Thyroid gland (tissue), 4 donors: ENCODE data around the gene MYO9B. TPM values are rescaled to one million over a fixed set of nuclear protein-coding genes. Genes with fewer than 3 reads are reported as not detected.

ENCODE experiments used
- DNase-seq, 2 donors: peaks; one replicate each; pipeline ENCODE4 v3.0.0-alpha.2; 2019
- H3K27ac ChIP-seq, 3 donors: fragments of 200-600 bp; sonication (generic); 1 replicate in 2 of 3; 2 replicates in 1 of 3; pipeline ENCODE4 v1.5.1; 2016 to 2019; ENCODE audit warnings: mild to moderate bottlenecking in 1 of 3, moderate library complexity in 1 of 3
- H3K27me3 ChIP-seq: fragments of 200-600 bp; sonication (generic); one replicate; pipeline ENCODE4 v1.5.1; 2019
- H3K36me3 ChIP-seq, 2 donors: fragments of 200-600 bp; sonication (generic); one replicate each; pipeline ENCODE4 v1.5.1; 2016 to 2019
- H3K4me1 ChIP-seq, 2 donors: fragments of 200-600 bp; sonication (generic); one replicate each; pipeline ENCODE4 v1.5.1; 2017 to 2019
- H3K4me3 ChIP-seq, 3 donors: fragments of 200-600 bp; sonication (generic); replicated peaks in 1 of 3; 1 replicate in 2 of 3; 2 replicates in 1 of 3; pipeline ENCODE4 v1.5.1; 2016; ENCODE audit warnings: mild to moderate bottlenecking in 1 of 3
- H3K9me3 ChIP-seq: fragments of 200-600 bp; sonication (generic); one replicate; pipeline ENCODE4 v1.5.1; 2017
- POLR2A ChIP-seq, 2 donors: fragments of 450-650 bp; IDR thresholded peaks; one replicate each; pipeline ENCODE4 v1.6.1; 2017; ENCODE audit warnings: antibody characterized with exemption in 2 of 2, mild to moderate bottlenecking in 2 of 2, moderate library complexity in 1 of 2
- WGBS, 2 donors: methylation state at CpG; one replicate each; pipeline ENCODE4 v1.1.5; 2017; 5-methylcytosine and 5-hydroxymethylcytosine counted together
- intact Hi-C: fragments of 100-400 bp; cut with DNase I; formaldehyde crosslinking; loops from one replicate; pipeline ENCODE4 v1.15.1; 2023
- total RNA-seq, 4 donors: library from RNA; depleted of rRNA; stranded (reverse); fragments of >200 nt; gene quantifications; one replicate each; pipeline ENCODE4 v1.2.3, GENCODE V29; 2016
- TF ChIP-seq, protein P1 (sequence below), 6 experiments: fragments of 200-600 bp in 3 of 6; fragments of 450-650 bp in 3 of 6; sonication (generic) in 3 of 6; IDR thresholded peaks; one replicate each; pipeline ENCODE4 v1.5.1; 2016 to 2019; ENCODE audit warnings: antibody characterized with exemption in 6 of 6, mild to moderate bottlenecking in 2 of 6, inconsistent platforms in 1 of 6, moderate library complexity in 1 of 6

Gene MYO9B
- total RNA-seq, 4 donors from 2014 or later, result 33.7 to 52.9 (median 44.6) TPM

- no peak for TF ChIP-seq POLR2A (IDR thresholded peaks at IDR 0.05)
- TF ChIP-seq, protein P1, sequence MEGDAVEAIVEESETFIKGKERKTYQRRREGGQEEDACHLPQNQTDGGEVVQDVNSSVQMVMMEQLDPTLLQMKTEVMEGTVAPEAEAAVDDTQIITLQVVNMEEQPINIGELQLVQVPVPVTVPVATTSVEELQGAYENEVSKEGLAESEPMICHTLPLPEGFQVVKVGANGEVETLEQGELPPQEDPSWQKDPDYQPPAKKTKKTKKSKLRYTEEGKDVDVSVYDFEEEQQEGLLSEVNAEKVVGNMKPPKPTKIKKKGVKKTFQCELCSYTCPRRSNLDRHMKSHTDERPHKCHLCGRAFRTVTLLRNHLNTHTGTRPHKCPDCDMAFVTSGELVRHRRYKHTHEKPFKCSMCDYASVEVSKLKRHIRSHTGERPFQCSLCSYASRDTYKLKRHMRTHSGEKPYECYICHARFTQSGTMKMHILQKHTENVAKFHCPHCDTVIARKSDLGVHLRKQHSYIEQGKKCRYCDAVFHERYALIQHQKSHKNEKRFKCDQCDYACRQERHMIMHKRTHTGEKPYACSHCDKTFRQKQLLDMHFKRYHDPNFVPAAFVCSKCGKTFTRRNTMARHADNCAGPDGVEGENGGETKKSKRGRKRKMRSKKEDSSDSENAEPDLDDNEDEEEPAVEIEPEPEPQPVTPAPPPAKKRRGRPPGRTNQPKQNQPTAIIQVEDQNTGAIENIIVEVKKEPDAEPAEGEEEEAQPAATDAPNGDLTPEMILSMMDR (IDR thresholded peaks at IDR 0.05), result no peak
- H3K4me3 ChIP-seq, result no peak overlapping the region
- no peaks in the 10 kb centered on the region for H3K9me3 ChIP-seq
- WGBS, 2 donors, result 95 to 98% methylated on average over 9 of the region's 9 CpGs
- no peak for DNase-seq
- no peaks in the 10 kb centered on the region for H3K27me3 ChIP-seq
- intact Hi-C loops, result no loop called here
- no peak overlapping the region for H3K27ac ChIP-seq
- peaks cover 0 to 13% of the 10 kb centered on the region in 2 donors for H3K4me1 ChIP-seq
- no peaks in the 10 kb centered on the region for H3K36me3 ChIP-seq
Measured at GRCh38 chr19:17109300-17109699, 33.7 kb downstream of the MYO9B start.

DNA sequence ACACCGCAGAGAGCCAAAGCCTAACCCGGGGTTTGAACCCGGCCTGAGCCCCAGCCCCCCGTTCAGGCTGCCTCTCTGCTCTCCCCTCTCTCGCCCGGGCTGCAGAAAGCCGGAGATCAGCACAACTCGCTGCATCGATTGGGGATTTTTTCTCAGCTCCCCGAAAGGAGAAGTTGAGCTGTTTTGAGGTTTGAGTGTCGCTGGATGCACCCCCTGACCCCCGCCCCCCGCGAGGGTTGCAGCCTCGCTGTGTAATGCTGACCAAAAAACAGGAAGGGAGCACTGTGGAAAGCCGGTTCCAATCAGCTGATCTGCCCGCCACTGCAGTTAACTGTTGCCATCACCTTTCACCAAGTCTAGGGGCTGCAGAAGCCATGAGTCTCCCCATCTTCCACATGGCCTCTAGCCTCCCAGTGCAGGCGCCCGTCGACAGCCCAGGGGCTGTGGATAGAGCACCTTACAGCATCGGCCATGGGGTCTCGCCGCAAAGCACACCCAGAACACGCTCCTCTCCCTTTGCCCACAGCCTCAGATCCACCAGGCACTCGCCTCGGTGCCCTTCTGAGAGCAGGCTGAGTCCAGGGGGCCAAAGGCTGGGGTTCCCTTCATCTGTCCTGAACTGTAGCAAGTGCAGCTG, 34.5 kb downstream of the MYO9B start:
- intact Hi-C loops, result no loop called here
- peak overlapping the region in 1 of 3 donors; percentile 12 for H3K27ac ChIP-seq
- H3K9me3 ChIP-seq, result no peaks in the 10 kb centered on the region
- H3K4me3 ChIP-seq, result no peak overlapping the region
- WGBS, 2 donors, result 90 to 91% methylated on average over 20 to 26 of the region's 26 CpGs
- peak; percentile 10 for DNase-seq
- no peaks in the 10 kb centered on the region for H3K27me3 ChIP-seq
- no peak for TF ChIP-seq POLR2A (IDR thresholded peaks at IDR 0.05)
- TF ChIP-seq, protein P1 (IDR thresholded peaks at IDR 0.05), result no peak
- H3K4me1 ChIP-seq, result peaks cover 0 to 13% of the 10 kb centered on the region in 2 donors
- no peaks in the 10 kb centered on the region for H3K36me3 ChIP-seq

GRCh38 chr19:17110599-17110966, 35.0 kb downstream of the MYO9B start:
- Histone ChIP-seq H3K4me3 (no peak overlapping the region), H3K36me3 (no peaks in the 10 kb centered on the region), H3K4me1 (peaks cover 0 to 13% of the 10 kb centered on the region in 2 donors), H3K27me3 (no peaks in the 10 kb centered on the region), H3K9me3 (no peaks in the 10 kb centered on the region), H3K27ac (peak overlapping the region in 1 of 3 donors; percentile 12)
- intact Hi-C loops, result no loop called here
- no peak for DNase-seq
- 75 to 90% methylated on average over 3 to 5 of the region's 10 CpGs for WGBS, 2 donors
- TF ChIP-seq, protein P1 (IDR thresholded peaks at IDR 0.05), result no peak
- no peak for TF ChIP-seq POLR2A (IDR thresholded peaks at IDR 0.05)

- no peak for DNase-seq
- H3K27me3 ChIP-seq, result no peaks in the 10 kb centered on the region
- intact Hi-C loops, result no loop called here
- no peak overlapping the region for H3K4me3 ChIP-seq
- peaks cover 0 to 13% of the 10 kb centered on the region in 2 donors for H3K4me1 ChIP-seq
- no peaks in the 10 kb centered on the region for H3K36me3 ChIP-seq
- no peak overlapping the region for H3K27ac ChIP-seq
- no peak for TF ChIP-seq POLR2A (IDR thresholded peaks at IDR 0.05)
- TF ChIP-seq, protein P1 (IDR thresholded peaks at IDR 0.05), result no peak
- WGBS, 2 donors, result 91 to 96% methylated on average over 3 of the region's 3 CpGs
- no peaks in the 10 kb centered on the region for H3K9me3 ChIP-seq
Measured at GRCh38 chr19:17111766-17112165, 36.2 kb downstream of the MYO9B start.

GRCh38 chr19:17112271-17112670, 36.7 kb downstream of the MYO9B start:
- Histone ChIP-seq H3K27me3 (no peaks in the 10 kb centered on the region), H3K36me3 (no peaks in the 10 kb centered on the region), H3K9me3 (no peaks in the 10 kb centered on the region), H3K4me1 (peaks cover 0 to 13% of the 10 kb centered on the region in 2 donors), H3K27ac (no peak overlapping the region), H3K4me3 (no peak overlapping the region)
- WGBS, 2 donors, result 68 to 72% methylated on average over 12 to 17 of the region's 17 CpGs
- intact Hi-C loops, result no loop called here
- no peak for DNase-seq
- TF ChIP-seq POLR2A (IDR thresholded peaks at IDR 0.05), result no peak
- TF ChIP-seq, protein P1 (IDR thresholded peaks at IDR 0.05), result no peak
